Middle frontal gyrus (tissue), 1 donor: ENCODE results near the gene ZNF511.

ENCODE experiments used
- DNase-seq: peaks from one replicate; pipeline ENCODE4 v3.0.0-alpha.2; 2015; ENCODE audit warnings: low spot score; ENCODE audit errors: extremely low spot score

The ZNF511 gene

GRCh38 chr10:133292919-133293809, 15.6 kb upstream of the ZNF511 start:
- no peak for DNase-seq

- no peak for DNase-seq
Measured at GRCh38 chr10:133293810-133294119, 14.9 kb upstream of the ZNF511 start.

GRCh38 chr10:133294189-133294588, 14.5 kb upstream of the ZNF511 start:
- DNase-seq: no peak

- DNase-seq: no peak
Measured at GRCh38 chr10:133295426-133296320, 13.0 kb upstream of the ZNF511 start.

- DNase-seq: no peak
Measured at GRCh38 chr10:133297504-133297903, 11.2 kb upstream of the ZNF511 start.

GRCh38 chr10:133298466-133298865, 10.2 kb upstream of the ZNF511 start:
- DNase-seq: no peak

- DNase-seq: no peak
Measured at GRCh38 chr10:133299224-133299623, 9.5 kb upstream of the ZNF511 start.

- DNase-seq: no peak
Measured at GRCh38 chr10:133299738-133300137, 9.0 kb upstream of the ZNF511 start.

- DNase-seq: no peak
Measured at GRCh38 chr10:133302230-133302629, 6.5 kb upstream of the ZNF511 start.

- DNase-seq: no peak
Measured at GRCh38 chr10:133303206-133303605, 5.5 kb upstream of the ZNF511 start.

- DNase-seq: no peak
Measured at GRCh38 chr10:133306097-133306476, 2.6 kb upstream of the ZNF511 start.

- no peak for DNase-seq
Measured at GRCh38 chr10:133306941-133307379, 1.8 kb upstream of the ZNF511 start.

GRCh38 chr10:133307776-133308420, 816 bp upstream of the ZNF511 start:
- DNase-seq: no peak

GRCh38 chr10:133309100-133309719, 496 bp downstream of the ZNF511 start:
- DNase-seq: peak; percentile 59

GRCh38 chr10:133309720-133310398, 1.1 kb downstream of the ZNF511 start:
- DNase-seq: no peak

- DNase-seq: no peak
Measured at GRCh38 chr10:133310399-133310755, 1.7 kb downstream of the ZNF511 start.

- no peak for DNase-seq
Measured at GRCh38 chr10:133310789-133311188, 2.1 kb downstream of the ZNF511 start.

GRCh38 chr10:133311570-133311969, 2.9 kb downstream of the ZNF511 start:
- DNase-seq: no peak

GRCh38 chr10:133312016-133312768, 3.5 kb downstream of the ZNF511 start:
- no peak for DNase-seq

GRCh38 chr10:133312769-133313145, 4.0 kb downstream of the ZNF511 start:
- DNase-seq: no peak
